ENCODE data around the gene GDF10. TPM values are rescaled to one million over a fixed set of nuclear protein-coding genes. Genes with fewer than 3 reads are reported as not detected.

GDF10 gene
- total and polyA plus RNA-seq, 4 donors, result 2.3 to 34.7 (median 16.6) TPM

GRCh38 chr10:47349516-47349915, 49.5 kb downstream of the GDF10 start:
- Histone ChIP-seq H3K9ac (ENCODE audit: insufficient read depth in 1 of 2, low read length in 2 of 2) (no peak overlapping the region), H3K27me3 (ENCODE audit: control insufficient read depth in 3 of 3, insufficient read depth in 3 of 3, low read length in 2 of 3) (no peaks in the 10 kb centered on the region), H3K4me1 (ENCODE audit: control insufficient read depth in 5 of 5, insufficient read depth in 5 of 5, low read length in 5 of 5) (peaks cover 0 to 14% (median 3%) of the 10 kb centered on the region in 5 donors), H3K4me3 (no peak overlapping the region), H3K36me3 (ENCODE audit: control insufficient read depth in 4 of 4, insufficient read depth in 4 of 4, low read length in 4 of 4) (no peaks in the 10 kb centered on the region), H3K27ac (ENCODE audit: low read depth in 1 of 2, low read length in 1 of 2) (no peak overlapping the region), H3K9me3 (ENCODE audit: control insufficient read depth in 4 of 4, insufficient read depth in 3 of 4, low read length in 3 of 4) (no peaks in the 10 kb centered on the region)
- DNase-seq (no peak), ATAC-seq (ENCODE audit: insufficient read depth, low FRiP score) (no peak)
- no peak for TF ChIP-seq CTCF (IDR thresholded peaks at IDR 0.05; ENCODE audit: control extremely low read depth, extremely low read depth)
- 96% methylated on average over 22 of the region's 22 CpGs for WGBS, 2 donors

- H3K27ac ChIP-seq (ENCODE audit: low read depth in 1 of 2, low read length in 1 of 2), result no peak overlapping the region
- H3K4me3 ChIP-seq, result no peak overlapping the region
- peaks cover 0 to 14% (median 3%) of the 10 kb centered on the region in 5 donors for H3K4me1 ChIP-seq (ENCODE audit: control insufficient read depth in 5 of 5, insufficient read depth in 5 of 5, low read length in 5 of 5)
- no peaks in the 10 kb centered on the region for H3K9me3 ChIP-seq (ENCODE audit: control insufficient read depth in 4 of 4, insufficient read depth in 3 of 4, low read length in 3 of 4)
- whole genome bisulfite sequencing, 2 donors, result 97 to 98% methylated on average over 31 of the region's 31 CpGs
- H3K36me3 ChIP-seq (ENCODE audit: control insufficient read depth in 4 of 4, insufficient read depth in 4 of 4, low read length in 4 of 4), result no peaks in the 10 kb centered on the region
- DNase-seq, result no peak
- no peaks in the 10 kb centered on the region for H3K27me3 ChIP-seq (ENCODE audit: control insufficient read depth in 3 of 3, insufficient read depth in 3 of 3, low read length in 2 of 3)
- H3K9ac ChIP-seq (ENCODE audit: insufficient read depth in 1 of 2, low read length in 2 of 2), result no peak overlapping the region
- ATAC-seq (ENCODE audit: insufficient read depth, low FRiP score), result no peak
- no peak for TF ChIP-seq CTCF (IDR thresholded peaks at IDR 0.05; ENCODE audit: control extremely low read depth, extremely low read depth)
Observed at GRCh38 chr10:47349941-47350371, 50.0 kb downstream of the GDF10 start.

GRCh38 chr10:47350671-47351640, 51.0 kb downstream of the GDF10 start:
- no peak overlapping the region for H3K27ac ChIP-seq (ENCODE audit: low read depth in 1 of 2, low read length in 1 of 2)
- 94 to 97% methylated on average over 39 of the region's 39 CpGs for WGBS, 2 donors
- no peak for TF ChIP-seq CTCF (IDR thresholded peaks at IDR 0.05; ENCODE audit: control extremely low read depth, extremely low read depth)
- DNase-seq (no peak), ATAC-seq (ENCODE audit: insufficient read depth, low FRiP score) (no peak)
- no peak overlapping the region for H3K4me3 ChIP-seq
- H3K27me3 ChIP-seq (ENCODE audit: control insufficient read depth in 3 of 3, insufficient read depth in 3 of 3, low read length in 2 of 3), result no peaks in the 10 kb centered on the region
- no peak overlapping the region for H3K9ac ChIP-seq (ENCODE audit: insufficient read depth in 1 of 2, low read length in 2 of 2)
- H3K4me1 ChIP-seq (ENCODE audit: control insufficient read depth in 5 of 5, insufficient read depth in 5 of 5, low read length in 5 of 5), result peaks cover 0 to 13% (median 3%) of the 10 kb centered on the region in 5 donors
- no peaks in the 10 kb centered on the region for H3K9me3 ChIP-seq (ENCODE audit: control insufficient read depth in 4 of 4, insufficient read depth in 3 of 4, low read length in 3 of 4)
- H3K36me3 ChIP-seq (ENCODE audit: control insufficient read depth in 4 of 4, insufficient read depth in 4 of 4, low read length in 4 of 4), result no peaks in the 10 kb centered on the region
